ENCODE data around the gene TANC1. TPM values are rescaled to one million over a fixed set of nuclear protein-coding genes. Genes with fewer than 3 reads are reported as not detected.
A peak's percentile ranks its signal among the peaks of the same experiment; 100 is the strongest.

The TANC1 gene
- polyA plus RNA-seq, 2 donors, result 18.1 to 21.4 TPM

- Histone ChIP-seq H3K9me3 (ENCODE audit: control insufficient read depth in 2 of 2, insufficient read depth in 1 of 2, low read depth in 1 of 2, low read length in 1 of 2) (no peaks in the 10 kb centered on the region), H3K27ac (ENCODE audit: low read depth in 2 of 2, low read length in 1 of 2) (no peak overlapping the region), H3K27me3 (ENCODE audit: control insufficient read depth in 1 of 2, insufficient read depth in 2 of 2, low read length in 2 of 2) (no peaks in the 10 kb centered on the region), H3K4me3 (ENCODE audit: low read depth in 1 of 2, low read length in 2 of 2) (no peak overlapping the region), H3K36me3 (ENCODE audit: control insufficient read depth in 2 of 2, insufficient read depth in 2 of 2, low read length in 1 of 2) (peaks cover 14 to 37% of the 10 kb centered on the region in 2 donors), H3K4me1 (ENCODE audit: control insufficient read depth in 2 of 2, insufficient read depth in 2 of 2, low read length in 1 of 2) (peaks cover 0 to 3% of the 10 kb centered on the region in 2 donors)
- WGBS, 2 donors, result 94 to 95% methylated on average over 17 of the region's 17 CpGs
Observed at GRCh38 chr2:159224061-159224813, 255.8 kb downstream of the TANC1 start.

DNA sequence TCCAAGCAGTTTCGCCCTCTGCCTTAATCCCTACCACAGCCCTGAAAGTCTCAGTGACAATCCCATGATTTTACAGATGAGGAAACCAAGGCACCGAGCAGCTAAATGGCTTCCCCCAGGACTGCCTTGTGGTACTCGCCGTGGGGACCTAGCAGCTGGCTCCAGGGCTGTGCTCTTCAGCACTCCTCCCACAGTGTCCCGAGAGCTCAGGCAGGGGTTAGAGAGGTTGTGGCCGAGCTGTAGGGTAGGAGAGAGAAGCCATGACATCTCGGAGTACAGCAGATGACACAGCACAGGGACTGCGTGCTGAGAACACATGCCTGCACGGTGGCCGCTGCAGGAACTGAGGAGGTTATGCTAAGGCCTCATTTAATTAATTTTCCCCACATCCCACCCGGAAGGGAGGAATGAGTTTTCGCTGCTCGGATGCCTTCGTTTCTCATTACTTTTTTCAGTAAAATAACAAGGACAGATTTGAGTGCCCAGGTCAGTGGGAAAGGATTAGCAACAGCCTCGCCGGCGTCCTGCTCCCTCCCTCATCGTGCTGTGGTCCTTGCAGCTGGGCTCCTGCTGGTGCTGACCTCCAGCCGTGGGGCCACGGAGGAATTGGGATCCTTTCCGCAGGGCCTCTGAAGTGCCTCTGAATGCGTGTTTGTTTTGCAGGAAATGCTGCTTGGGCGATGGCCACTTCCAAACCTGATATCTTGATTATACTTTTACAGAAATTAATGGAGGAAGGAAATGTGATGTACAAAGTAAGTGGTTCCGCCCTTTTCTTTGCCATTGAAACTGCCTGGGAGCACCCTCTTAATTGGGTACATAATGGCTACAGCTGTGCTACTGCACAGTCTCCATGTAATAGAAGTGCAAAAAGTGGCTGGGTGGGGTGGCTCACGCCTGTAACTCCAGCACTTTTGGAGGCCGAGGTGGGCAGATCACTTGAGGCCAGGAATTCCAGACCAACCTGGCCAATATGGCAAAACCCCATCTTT, 256.9 kb downstream of the TANC1 start:
- H3K9me3 ChIP-seq (ENCODE audit: control insufficient read depth in 2 of 2, insufficient read depth in 1 of 2, low read depth in 1 of 2, low read length in 1 of 2), result no peaks in the 10 kb centered on the region
- H3K27ac ChIP-seq (ENCODE audit: low read depth in 2 of 2, low read length in 1 of 2), result no peak overlapping the region
- no peak overlapping the region for H3K4me3 ChIP-seq (ENCODE audit: low read depth in 1 of 2, low read length in 2 of 2)
- H3K27me3 ChIP-seq (ENCODE audit: control insufficient read depth in 1 of 2, insufficient read depth in 2 of 2, low read length in 2 of 2), result no peaks in the 10 kb centered on the region
- 87% methylated on average over 26 of the region's 26 CpGs for WGBS, 2 donors
- peaks cover 23 to 43% of the 10 kb centered on the region in 2 donors for H3K36me3 ChIP-seq (ENCODE audit: control insufficient read depth in 2 of 2, insufficient read depth in 2 of 2, low read length in 1 of 2)
- H3K4me1 ChIP-seq (ENCODE audit: control insufficient read depth in 2 of 2, insufficient read depth in 2 of 2, low read length in 1 of 2), result peaks cover 0 to 3% of the 10 kb centered on the region in 2 donors

DNA sequence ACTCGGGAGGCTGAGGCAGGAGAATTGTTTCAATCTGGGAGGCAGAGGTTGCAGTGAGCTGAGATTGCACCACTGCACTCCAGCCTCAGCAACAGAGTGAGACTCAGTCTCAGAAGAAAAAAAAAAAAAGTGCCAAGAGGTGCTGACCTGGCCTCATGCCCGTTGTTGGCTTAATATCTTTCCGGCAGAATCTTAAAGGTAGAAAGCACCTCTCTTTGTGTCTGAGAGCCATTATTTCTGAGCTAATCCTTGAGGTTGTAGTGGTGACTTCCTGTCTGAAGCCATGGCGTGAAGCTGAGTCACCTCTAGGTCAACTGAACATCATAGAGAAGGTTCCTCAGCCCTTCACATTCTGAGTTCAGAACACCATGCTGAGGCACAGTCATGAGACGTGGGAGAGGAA, 257.6 kb downstream of the TANC1 start:
- no peak overlapping the region for H3K27ac ChIP-seq (ENCODE audit: low read depth in 2 of 2, low read length in 1 of 2)
- H3K4me3 ChIP-seq (ENCODE audit: low read depth in 1 of 2, low read length in 2 of 2), result no peak overlapping the region
- no peaks in the 10 kb centered on the region for H3K27me3 ChIP-seq (ENCODE audit: control insufficient read depth in 1 of 2, insufficient read depth in 2 of 2, low read length in 2 of 2)
- H3K9me3 ChIP-seq (ENCODE audit: control insufficient read depth in 2 of 2, insufficient read depth in 1 of 2, low read depth in 1 of 2, low read length in 1 of 2), result no peaks in the 10 kb centered on the region
- peaks cover 0 to 3% of the 10 kb centered on the region in 2 donors for H3K4me1 ChIP-seq (ENCODE audit: control insufficient read depth in 2 of 2, insufficient read depth in 2 of 2, low read length in 1 of 2)
- H3K36me3 ChIP-seq (ENCODE audit: control insufficient read depth in 2 of 2, insufficient read depth in 2 of 2, low read length in 1 of 2), result peaks cover 27 to 47% of the 10 kb centered on the region in 2 donors
- 47 to 59% methylated on average over 5 of the region's 5 CpGs for WGBS, 2 donors

DNA sequence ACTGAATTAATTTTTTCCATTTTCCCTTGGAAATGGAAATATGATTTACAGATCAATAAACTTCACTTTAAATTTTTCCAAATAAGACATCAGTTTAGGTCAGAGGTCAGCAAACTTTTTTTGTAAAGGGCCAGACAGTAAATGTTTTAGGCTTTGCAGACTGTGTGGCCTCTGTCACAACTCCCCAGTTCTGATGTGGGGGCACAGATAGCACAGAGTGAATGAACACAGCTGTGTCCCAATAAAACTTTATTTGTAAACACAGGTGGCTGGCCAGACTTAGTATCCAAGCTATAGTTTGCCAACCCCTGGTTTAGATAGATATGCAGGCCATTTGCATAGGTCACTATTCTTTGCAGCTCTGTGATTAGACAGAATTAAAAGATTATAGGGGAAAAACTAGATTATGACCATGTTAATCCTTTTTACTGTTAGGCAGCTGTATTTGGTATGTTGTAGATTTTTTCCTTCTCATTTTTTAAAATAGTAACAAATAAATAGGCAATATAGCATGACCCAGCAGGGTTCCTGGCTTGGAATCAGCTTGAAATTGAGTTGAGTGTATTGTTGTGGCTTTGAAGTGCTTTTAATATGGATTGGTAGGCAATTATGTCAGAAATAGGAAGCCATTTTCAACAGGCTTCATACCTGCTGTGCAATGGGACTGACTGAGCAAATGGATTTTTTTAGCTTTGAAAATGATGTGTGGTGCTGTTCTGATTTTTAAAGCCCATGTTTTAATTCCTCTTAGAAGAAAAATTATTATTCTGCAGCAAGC, 258.4 kb downstream of the TANC1 start:
- no peaks in the 10 kb centered on the region for H3K27me3 ChIP-seq (ENCODE audit: control insufficient read depth in 1 of 2, insufficient read depth in 2 of 2, low read length in 2 of 2)
- peak overlapping the region in 1 of 2 donors; percentile 8 for H3K27ac ChIP-seq (ENCODE audit: low read depth in 2 of 2, low read length in 1 of 2)
- no peaks in the 10 kb centered on the region for H3K9me3 ChIP-seq (ENCODE audit: control insufficient read depth in 2 of 2, insufficient read depth in 1 of 2, low read depth in 1 of 2, low read length in 1 of 2)
- H3K36me3 ChIP-seq (ENCODE audit: control insufficient read depth in 2 of 2, insufficient read depth in 2 of 2, low read length in 1 of 2), result peaks cover 27 to 45% of the 10 kb centered on the region in 2 donors
- H3K4me1 ChIP-seq (ENCODE audit: control insufficient read depth in 2 of 2, insufficient read depth in 2 of 2, low read length in 1 of 2), result peaks cover 0 to 3% of the 10 kb centered on the region in 2 donors
- H3K4me3 ChIP-seq (ENCODE audit: low read depth in 1 of 2, low read length in 2 of 2), result no peak overlapping the region

GRCh38 chr2:159227467-159227866, 259.0 kb downstream of the TANC1 start:
- H3K27ac ChIP-seq (ENCODE audit: low read depth in 2 of 2, low read length in 1 of 2), result no peak overlapping the region
- H3K27me3 ChIP-seq (ENCODE audit: control insufficient read depth in 1 of 2, insufficient read depth in 2 of 2, low read length in 2 of 2), result no peaks in the 10 kb centered on the region
- H3K4me3 ChIP-seq (ENCODE audit: low read depth in 1 of 2, low read length in 2 of 2), result no peak overlapping the region
- peaks cover 27 to 44% of the 10 kb centered on the region in 2 donors for H3K36me3 ChIP-seq (ENCODE audit: control insufficient read depth in 2 of 2, insufficient read depth in 2 of 2, low read length in 1 of 2)
- H3K4me1 ChIP-seq (ENCODE audit: control insufficient read depth in 2 of 2, insufficient read depth in 2 of 2, low read length in 1 of 2), result peaks cover 0 to 3% of the 10 kb centered on the region in 2 donors
- 53 to 55% methylated on average over 3 of the region's 3 CpGs for WGBS, 2 donors
- no peaks in the 10 kb centered on the region for H3K9me3 ChIP-seq (ENCODE audit: control insufficient read depth in 2 of 2, insufficient read depth in 1 of 2, low read depth in 1 of 2, low read length in 1 of 2)

DNA sequence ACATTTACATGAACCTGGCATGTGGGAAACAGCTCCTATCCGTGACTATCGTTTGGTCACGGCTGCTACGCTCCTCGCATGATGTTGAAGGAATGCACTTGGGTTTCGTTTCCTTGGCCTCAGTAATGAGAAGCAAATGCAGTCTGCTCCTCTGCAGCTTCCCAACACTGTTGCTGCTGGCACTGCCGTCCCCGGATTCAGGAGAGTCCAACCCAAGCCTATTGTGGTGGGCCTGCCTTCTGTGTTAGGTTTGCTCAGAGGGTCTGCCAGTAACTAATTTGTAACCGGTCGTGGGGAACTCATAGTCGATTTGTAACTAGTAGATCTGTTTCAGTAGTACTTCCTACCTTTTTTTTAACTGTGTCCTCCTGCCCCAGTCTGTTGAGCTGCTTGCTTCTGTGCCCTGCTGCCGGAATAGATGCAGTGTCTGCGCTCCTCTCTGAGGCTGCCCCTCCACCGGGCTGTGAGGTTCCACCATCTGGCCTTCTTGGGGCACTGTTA, 259.7 kb downstream of the TANC1 start:
- Histone ChIP-seq H3K4me3 (ENCODE audit: low read depth in 1 of 2, low read length in 2 of 2) (no peak overlapping the region), H3K27me3 (ENCODE audit: control insufficient read depth in 1 of 2, insufficient read depth in 2 of 2, low read length in 2 of 2) (no peaks in the 10 kb centered on the region), H3K27ac (ENCODE audit: low read depth in 2 of 2, low read length in 1 of 2) (no peak overlapping the region), H3K9me3 (ENCODE audit: control insufficient read depth in 2 of 2, insufficient read depth in 1 of 2, low read depth in 1 of 2, low read length in 1 of 2) (no peaks in the 10 kb centered on the region), H3K4me1 (ENCODE audit: control insufficient read depth in 2 of 2, insufficient read depth in 2 of 2, low read length in 1 of 2) (peaks cover 0 to 3% of the 10 kb centered on the region in 2 donors), H3K36me3 (ENCODE audit: control insufficient read depth in 2 of 2, insufficient read depth in 2 of 2, low read length in 1 of 2) (peaks cover 27 to 44% of the 10 kb centered on the region in 2 donors)
- 91% methylated on average over 14 of the region's 14 CpGs for WGBS, 2 donors

GRCh38 chr2:159229476-159230144, 261.2 kb downstream of the TANC1 start:
- Histone ChIP-seq H3K4me3 (ENCODE audit: low read depth in 1 of 2, low read length in 2 of 2) (no peak overlapping the region), H3K36me3 (ENCODE audit: control insufficient read depth in 2 of 2, insufficient read depth in 2 of 2, low read length in 1 of 2) (peaks cover 20 to 35% of the 10 kb centered on the region in 2 donors), H3K27ac (ENCODE audit: low read depth in 2 of 2, low read length in 1 of 2) (no peak overlapping the region), H3K4me1 (ENCODE audit: control insufficient read depth in 2 of 2, insufficient read depth in 2 of 2, low read length in 1 of 2) (no peaks in the 10 kb centered on the region), H3K9me3 (ENCODE audit: control insufficient read depth in 2 of 2, insufficient read depth in 1 of 2, low read depth in 1 of 2, low read length in 1 of 2) (no peaks in the 10 kb centered on the region), H3K27me3 (ENCODE audit: control insufficient read depth in 1 of 2, insufficient read depth in 2 of 2, low read length in 2 of 2) (no peaks in the 10 kb centered on the region)
- 90 to 92% methylated on average over 15 of the region's 15 CpGs for WGBS, 2 donors

- H3K4me1 ChIP-seq (ENCODE audit: control insufficient read depth in 2 of 2, insufficient read depth in 2 of 2, low read length in 1 of 2), result no peaks in the 10 kb centered on the region
- H3K27ac ChIP-seq (ENCODE audit: low read depth in 2 of 2, low read length in 1 of 2), result no peak overlapping the region
- H3K4me3 ChIP-seq (ENCODE audit: low read depth in 1 of 2, low read length in 2 of 2), result no peak overlapping the region
- H3K9me3 ChIP-seq (ENCODE audit: control insufficient read depth in 2 of 2, insufficient read depth in 1 of 2, low read depth in 1 of 2, low read length in 1 of 2), result no peaks in the 10 kb centered on the region
- peaks cover 19 to 33% of the 10 kb centered on the region in 2 donors for H3K36me3 ChIP-seq (ENCODE audit: control insufficient read depth in 2 of 2, insufficient read depth in 2 of 2, low read length in 1 of 2)
- no peaks in the 10 kb centered on the region for H3K27me3 ChIP-seq (ENCODE audit: control insufficient read depth in 1 of 2, insufficient read depth in 2 of 2, low read length in 2 of 2)
- 94 to 95% methylated on average over 19 of the region's 19 CpGs for WGBS, 2 donors
Observed at GRCh38 chr2:159230145-159230877, 261.9 kb downstream of the TANC1 start.

Data from esophagus (tissue), 2 donors.